H9 (cell line): Measurements from ENCODE around the gene KIF21B. TPM values are rescaled to one million over a fixed set of nuclear protein-coding genes. Genes with fewer than 3 reads are reported as not detected.

Experiments
- DNase-seq: peaks from one replicate; pipeline ENCODE4 v3.0.0-alpha.2; 2017
- H2AFZ ChIP-seq: one replicate; pipeline ENCODE4 v1.6.1; 2013; ENCODE audit warnings: mild to moderate bottlenecking, low read length, control low read depth, moderate library complexity
- H2AK5ac ChIP-seq: 2 replicates; pipeline ENCODE4 v1.6.1; 2013; ENCODE audit warnings: low read length, control low read depth, mixed read lengths; ENCODE audit not compliant: insufficient read length
- H2BK120ac ChIP-seq: one replicate; pipeline ENCODE4 v1.6.1; 2013; ENCODE audit warnings: low read depth, mild to moderate bottlenecking, low read length, control low read depth, inconsistent platforms; ENCODE audit not compliant: poor library complexity, severe bottlenecking
- H2BK12ac ChIP-seq: 2 replicates; pipeline ENCODE4 v1.6.1; 2013; ENCODE audit warnings: low read length, control low read depth, mixed read lengths, low read depth; ENCODE audit not compliant: insufficient read length
- H2BK15ac ChIP-seq: 2 replicates; pipeline ENCODE4 v1.6.1; 2013; ENCODE audit warnings: low read depth, low read length, control low read depth
- H2BK20ac ChIP-seq: one replicate; pipeline ENCODE4 v1.6.1; 2013; ENCODE audit warnings: low read depth, mild to moderate bottlenecking, low read length, control low read depth, inconsistent platforms; ENCODE audit not compliant: poor library complexity, severe bottlenecking
- H2BK5ac ChIP-seq: 2 replicates; pipeline ENCODE4 v1.6.1; 2013; ENCODE audit warnings: low read length, control low read depth, mixed read lengths; ENCODE audit not compliant: insufficient read length
- H3K14ac ChIP-seq: 2 replicates; pipeline ENCODE4 v1.6.1; 2013; ENCODE audit warnings: low read length, control low read depth; ENCODE audit not compliant: insufficient read depth
- H3K18ac ChIP-seq: 2 replicates; pipeline ENCODE4 v1.6.1; 2013; ENCODE audit warnings: low read depth, mild to moderate bottlenecking, mixed read lengths, low read length, control low read depth; ENCODE audit not compliant: insufficient read length
- H3K23ac ChIP-seq: 2 replicates; pipeline ENCODE4 v1.6.1; 2013; ENCODE audit warnings: low read length, control low read depth, mixed read lengths, low read depth; ENCODE audit not compliant: insufficient read length
- H3K23me2 ChIP-seq: 2 replicates; pipeline ENCODE4 v1.6.1; 2013; ENCODE audit warnings: low read depth, mild to moderate bottlenecking, mixed read lengths, low read length, control low read depth; ENCODE audit not compliant: insufficient read length, poor library complexity, severe bottlenecking
- H3K27ac ChIP-seq: 2 replicates; pipeline ENCODE4 v1.5.1; 2013; ENCODE audit warnings: low read length, control low read depth, mixed read lengths, low read depth; ENCODE audit not compliant: insufficient read length
- H3K27me3 ChIP-seq: 2 replicates; pipeline ENCODE4 v1.6.1; 2013; ENCODE audit warnings: low read length, control low read depth, inconsistent platforms; ENCODE audit not compliant: insufficient read depth
- H3K4ac ChIP-seq: 2 replicates; pipeline ENCODE4 v1.6.1; 2013; ENCODE audit warnings: low read depth, mild to moderate bottlenecking, control low read depth, inconsistent platforms, low read length, moderate library complexity
- H3K4me1 ChIP-seq: 2 replicates; pipeline ENCODE4 v1.6.1; 2013; ENCODE audit warnings: low read length, control low read depth, inconsistent platforms; ENCODE audit not compliant: insufficient read depth
- H3K4me2 ChIP-seq: 2 replicates; pipeline ENCODE4 v1.6.1; 2013; ENCODE audit warnings: low read length, control low read depth, mixed read lengths; ENCODE audit not compliant: insufficient read length, insufficient read depth
- H3K56ac ChIP-seq: 2 replicates; pipeline ENCODE4 v1.6.1; 2013; ENCODE audit warnings: low read depth, mild to moderate bottlenecking, mixed read lengths, low read length, control low read depth; ENCODE audit not compliant: insufficient read length
- H3K79me1 ChIP-seq: 2 replicates; pipeline ENCODE4 v1.6.1; 2013; ENCODE audit warnings: low read depth, mild to moderate bottlenecking, moderate library complexity, low read length, control low read depth, inconsistent platforms; ENCODE audit not compliant: insufficient read depth, poor library complexity, severe bottlenecking
- H3K79me2 ChIP-seq: 2 replicates; pipeline ENCODE4 v1.6.1; 2013; ENCODE audit warnings: low read length, control low read depth, inconsistent platforms; ENCODE audit not compliant: insufficient read depth
- H3K9ac ChIP-seq: 2 replicates; pipeline ENCODE4 v1.6.1; 2013; ENCODE audit warnings: low read length, control low read depth, mixed read lengths; ENCODE audit not compliant: insufficient read length; ENCODE audit errors: extremely low read depth
- H3K9me3 ChIP-seq: one replicate; pipeline ENCODE4 v1.6.1; 2013; ENCODE audit warnings: low read depth, low read length, inconsistent platforms; ENCODE audit not compliant: control insufficient read depth
- H3T11ph ChIP-seq: one replicate; pipeline ENCODE4 v1.6.1; 2013; ENCODE audit warnings: mild to moderate bottlenecking, low read length, control low read depth, inconsistent platforms
- H4K20me1 ChIP-seq: one replicate; pipeline ENCODE4 v1.6.1; 2013; ENCODE audit not compliant: control insufficient read depth, insufficient read length, insufficient read depth
- H4K5ac ChIP-seq: 2 replicates; pipeline ENCODE4 v1.6.1; 2013; ENCODE audit warnings: low read depth, mild to moderate bottlenecking, mixed read lengths, low read length, control low read depth; ENCODE audit not compliant: insufficient read length
- H4K8ac ChIP-seq: replicated peaks from 2 replicates; pipeline ENCODE4 v1.6.1; 2013; ENCODE audit warnings: low read length, control low read depth, mixed read lengths, low read depth; ENCODE audit not compliant: insufficient read length
- H4K91ac ChIP-seq: 2 replicates; pipeline ENCODE4 v1.6.1; 2013; ENCODE audit warnings: low read depth, mild to moderate bottlenecking, moderate library complexity, mixed read lengths, low read length, control low read depth; ENCODE audit not compliant: insufficient read length
- H3K27ac Mint-ChIP-seq, 3 experiments: 2 replicates in 2 of 3; 3 replicates in 1 of 3; pipeline ENCODE4 v1.8.0; 2020 to 2021; ENCODE audit warnings: mixed read lengths in 3 of 3, mild to moderate bottlenecking in 1 of 3, moderate library complexity in 1 of 3
- H3K27me3 Mint-ChIP-seq: 2 replicates; pipeline ENCODE4 v1.8.0; 2021; ENCODE audit warnings: low read depth, mild to moderate bottlenecking, moderate library complexity, mixed read lengths
- H3K36me3 Mint-ChIP-seq, 3 experiments: 2 replicates in 2 of 3; 3 replicates in 1 of 3; pipeline ENCODE4 v1.8.0; 2020 to 2021; ENCODE audit warnings: low read depth in 3 of 3, mixed read lengths in 3 of 3; ENCODE audit not compliant: insufficient read depth in 1 of 3
- H3K4me1 Mint-ChIP-seq, 2 experiments: 2 replicates each; pipeline ENCODE4 v1.8.0; 2020; ENCODE audit warnings: mixed read lengths in 2 of 2
- H3K4me3 Mint-ChIP-seq, 2 experiments: 2 replicates in 1 of 2; 3 replicates in 1 of 2; pipeline ENCODE4 v1.8.0; 2020 to 2021; ENCODE audit warnings: mild to moderate bottlenecking in 2 of 2, mixed read lengths in 2 of 2, moderate library complexity in 1 of 2
- H3K9me3 Mint-ChIP-seq, 2 experiments: 2 replicates in 1 of 2; 3 replicates in 1 of 2; pipeline ENCODE4 v1.8.0; 2020; ENCODE audit warnings: mild to moderate bottlenecking in 2 of 2, mixed read lengths in 2 of 2, moderate library complexity in 1 of 2
- whole genome bisulfite sequencing: extraction: QIAGEN DNeasy Blood & Tissue Kit; methylation state at CpG from one replicate; pipeline ENCODE4 v1.1.7; 2013; ENCODE audit warnings: missing lambda C conversion rate, low lambda C conversion rate, mixed read lengths; ENCODE audit not compliant: insufficient read length; ENCODE audit errors: extremely low coverage; 5-methylcytosine and 5-hydroxymethylcytosine counted together
- total RNA-seq: library from RNA; stranded (reverse); gene quantifications from 2 replicates; pipeline ENCODE4 v1.2.1, GENCODE V29; 2021
- TF ChIP-seq, protein P1 (sequence below): fragments of 200-600 bp; sonication (generic); conservative IDR thresholded peaks from 3 replicates; pipeline ENCODE4 v1.8.0; 2021; ENCODE audit warnings: antibody characterized with exemption, mild to moderate bottlenecking

KIF21B gene
- total RNA-seq, 1 experiment from 2014 or later = 7.5 TPM

DNA sequence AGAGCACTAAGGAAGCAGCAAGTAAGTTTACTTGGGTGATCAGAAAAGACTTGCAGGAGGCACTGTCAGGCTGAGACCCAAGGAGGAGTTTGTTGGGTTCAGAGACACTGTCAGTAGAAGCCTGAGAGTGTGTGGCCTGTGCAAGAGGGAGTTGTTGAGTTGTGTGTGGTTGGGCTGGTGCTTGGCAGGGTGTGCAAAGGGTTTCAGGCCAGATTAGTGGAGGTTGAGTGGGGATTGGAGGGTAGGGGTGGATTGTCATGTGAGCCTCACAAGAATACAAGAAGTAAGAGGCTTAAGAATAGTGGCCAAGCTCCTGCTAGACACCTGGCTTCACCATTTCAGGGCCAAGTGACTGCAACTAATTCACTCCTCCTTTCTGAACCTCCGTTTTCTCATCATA lies 8.9 kb upstream of the KIF21B start:
- TF ChIP-seq, protein P1, sequence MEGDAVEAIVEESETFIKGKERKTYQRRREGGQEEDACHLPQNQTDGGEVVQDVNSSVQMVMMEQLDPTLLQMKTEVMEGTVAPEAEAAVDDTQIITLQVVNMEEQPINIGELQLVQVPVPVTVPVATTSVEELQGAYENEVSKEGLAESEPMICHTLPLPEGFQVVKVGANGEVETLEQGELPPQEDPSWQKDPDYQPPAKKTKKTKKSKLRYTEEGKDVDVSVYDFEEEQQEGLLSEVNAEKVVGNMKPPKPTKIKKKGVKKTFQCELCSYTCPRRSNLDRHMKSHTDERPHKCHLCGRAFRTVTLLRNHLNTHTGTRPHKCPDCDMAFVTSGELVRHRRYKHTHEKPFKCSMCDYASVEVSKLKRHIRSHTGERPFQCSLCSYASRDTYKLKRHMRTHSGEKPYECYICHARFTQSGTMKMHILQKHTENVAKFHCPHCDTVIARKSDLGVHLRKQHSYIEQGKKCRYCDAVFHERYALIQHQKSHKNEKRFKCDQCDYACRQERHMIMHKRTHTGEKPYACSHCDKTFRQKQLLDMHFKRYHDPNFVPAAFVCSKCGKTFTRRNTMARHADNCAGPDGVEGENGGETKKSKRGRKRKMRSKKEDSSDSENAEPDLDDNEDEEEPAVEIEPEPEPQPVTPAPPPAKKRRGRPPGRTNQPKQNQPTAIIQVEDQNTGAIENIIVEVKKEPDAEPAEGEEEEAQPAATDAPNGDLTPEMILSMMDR = no peak
- no peak overlapping the region for H3K23ac ChIP-seq
- H2AK5ac ChIP-seq = no peak overlapping the region
- no peak overlapping the region for H2BK15ac ChIP-seq
- no peaks in the 10 kb centered on the region for H3K23me2 ChIP-seq
- H3K79me1 ChIP-seq = no peaks in the 10 kb centered on the region
- H3K27me3 ChIP-seq = no peaks in the 10 kb centered on the region
- H3T11ph ChIP-seq = no peak overlapping the region
- no peak overlapping the region for H3K4ac ChIP-seq
- Mint-ChIP-seq H3K9me3 (no peaks in the 10 kb centered on the region), H3K27ac (peak overlapping the region in 1 of 3 experiments; percentile 2; a peak in 2 of 7 replicates), H3K36me3 (no peaks in the 10 kb centered on the region; a peak in 1 of 7 replicates), H3K4me1 (no peaks in the 10 kb centered on the region; a peak in 1 of 4 replicates), H3K4me3 (no peak overlapping the region), H3K27me3 (no peaks in the 10 kb centered on the region; the same call in none of the 2 replicates)
- no peak overlapping the region for H2BK20ac ChIP-seq
- H2AFZ ChIP-seq = no peak overlapping the region
- no peak overlapping the region for H4K91ac ChIP-seq
- H2BK12ac ChIP-seq = no peak overlapping the region
- no peak overlapping the region for H3K27ac ChIP-seq
- H4K5ac ChIP-seq = no peak overlapping the region
- no peak overlapping the region for H3K4me2 ChIP-seq
- no peak overlapping the region for H3K18ac ChIP-seq
- H3K79me2 ChIP-seq = no peaks in the 10 kb centered on the region
- no peak overlapping the region for H4K8ac ChIP-seq
- H3K14ac ChIP-seq = no peak overlapping the region
- no peak overlapping the region for H3K56ac ChIP-seq
- no CpG with 5 or more reads among the region's 1 CpG for whole genome bisulfite sequencing
- no peak overlapping the region for H2BK5ac ChIP-seq
- no peaks in the 10 kb centered on the region for H3K4me1 ChIP-seq
- no peaks in the 10 kb centered on the region for H4K20me1 ChIP-seq
- H3K9me3 ChIP-seq = no peaks in the 10 kb centered on the region
- H3K9ac ChIP-seq = no peak overlapping the region
- H2BK120ac ChIP-seq = no peak overlapping the region
- DNase-seq = no peak
